Activated CD4-positive, alpha-beta memory T cell treated with anti-CD3 and anti-CD28 coated beads, Interleukin-2, amount 10 ng/mL, durations not matched to agents 7 days and 5 days (primary cell): ENCODE results near the gene PTPRE. TPM values are rescaled to one million over a fixed set of nuclear protein-coding genes. Genes with fewer than 3 reads are reported as not detected.

Experiments used
- CTCF ChIA-PET: fragments of 350-600 bp; sonication (Branson Sonifier 250); formaldehyde crosslinking; loops from one replicate; lab custom pipeline; 2021; ENCODE audit warnings: antibody characterized with exemption, inconsistent platforms; lab: Charles Lee
- POLR2A ChIA-PET: fragments of 350-600 bp; sonication (Branson Sonifier 250); formaldehyde crosslinking; loops from one replicate; lab custom pipeline; 2021; ENCODE audit warnings: antibody characterized with exemption; lab: Charles Lee
- DNase-seq: peaks from one replicate; pipeline ENCODE4 v3.0.0-alpha.2; 2020
- H3K27ac Mint-ChIP-seq: one replicate; pipeline ENCODE4 v1.8.0; 2021; ENCODE audit warnings: mild to moderate bottlenecking, mixed read lengths
- H3K27me3 Mint-ChIP-seq: one replicate; pipeline ENCODE4 v1.8.0; 2021; ENCODE audit warnings: mixed read lengths
- H3K36me3 Mint-ChIP-seq: one replicate; pipeline ENCODE4 v1.8.0; 2021; ENCODE audit warnings: low read depth, mixed read lengths
- H3K4me1 Mint-ChIP-seq: one replicate; pipeline ENCODE4 v1.8.0; 2021; ENCODE audit warnings: mixed read lengths
- H3K4me3 Mint-ChIP-seq: one replicate; pipeline ENCODE4 v1.8.0; 2021; ENCODE audit warnings: mild to moderate bottlenecking, mixed read lengths
- H3K9me3 Mint-ChIP-seq: one replicate; pipeline ENCODE4 v1.8.0; 2021; ENCODE audit warnings: mixed read lengths
- total RNA-seq, 2 experiments: library from RNA; stranded (reverse); gene quantifications; one replicate each; pipeline ENCODE4 v1.2.3, GENCODE V29; 2021

The PTPRE gene
- total RNA-seq, 2 experiments from 2014 or later = 29.2 to 30.6 TPM

DNA sequence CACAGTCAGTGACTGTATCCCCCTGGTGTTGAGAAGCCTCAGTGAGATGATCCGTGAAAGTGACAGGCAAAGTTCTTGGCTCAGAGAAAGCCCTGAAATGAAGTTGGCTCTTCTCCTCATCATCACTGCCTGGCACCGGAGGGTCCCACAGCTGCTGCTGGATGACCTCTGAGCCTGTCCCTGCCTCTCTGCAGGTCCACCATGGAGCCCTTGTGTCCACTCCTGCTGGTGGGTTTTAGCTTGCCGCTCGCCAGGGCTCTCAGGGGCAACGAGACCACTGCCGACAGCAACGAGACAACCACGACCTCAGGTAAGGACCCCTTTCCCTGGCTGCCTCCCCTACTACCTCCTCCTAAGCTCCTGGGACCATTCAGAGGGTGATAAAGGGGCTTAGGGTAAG is 133.8 kb downstream of the PTPRE start:
- ChIA-PET POLR2A (no interaction called here), CTCF (interaction anchor here (1.8 kb wide), 1 partner anchor 29 kb away, joined by 5 read pairs; no protein-coding TSS in a partner anchor)
- Mint-ChIP-seq H3K36me3 (no peaks in the 10 kb centered on the region), H3K27ac (no peak overlapping the region), H3K9me3 (no peaks in the 10 kb centered on the region), H3K4me1 (peaks cover 10% of the 10 kb centered on the region), H3K4me3 (no peak overlapping the region), H3K27me3 (no peaks in the 10 kb centered on the region)
- DNase-seq = no peak

DNA sequence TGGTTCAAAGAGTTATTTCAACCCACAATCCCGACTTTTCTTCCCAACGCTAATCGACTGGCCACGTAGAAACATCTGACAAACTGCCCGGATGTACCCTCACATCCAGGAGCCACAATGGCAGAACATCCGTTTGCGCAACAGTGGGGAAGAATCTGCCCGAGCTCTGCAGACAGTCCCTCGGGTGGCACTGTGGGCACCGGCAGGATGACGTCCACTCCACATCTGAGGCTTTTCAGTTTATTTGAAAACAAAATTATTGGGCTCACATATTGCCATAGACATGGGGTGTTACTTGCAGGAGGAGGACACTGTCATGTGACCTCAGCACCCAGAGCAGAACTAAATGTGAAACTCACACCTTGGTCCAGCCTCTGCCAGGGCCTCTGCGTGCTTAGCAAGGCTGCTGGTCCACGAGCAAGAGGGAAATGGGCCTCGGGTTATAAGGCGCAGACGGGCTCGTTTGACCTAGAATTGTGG is 135.3 kb downstream of the PTPRE start:
- POLR2A ChIA-PET = no interaction called here
- Mint-ChIP-seq H3K9me3 (no peaks in the 10 kb centered on the region), H3K36me3 (no peaks in the 10 kb centered on the region), H3K27me3 (no peaks in the 10 kb centered on the region), H3K4me1 (peaks cover 22% of the 10 kb centered on the region), H3K27ac (no peak overlapping the region), H3K4me3 (no peak overlapping the region)
- CTCF ChIA-PET = no interaction called here
- DNase-seq = no peak

DNA sequence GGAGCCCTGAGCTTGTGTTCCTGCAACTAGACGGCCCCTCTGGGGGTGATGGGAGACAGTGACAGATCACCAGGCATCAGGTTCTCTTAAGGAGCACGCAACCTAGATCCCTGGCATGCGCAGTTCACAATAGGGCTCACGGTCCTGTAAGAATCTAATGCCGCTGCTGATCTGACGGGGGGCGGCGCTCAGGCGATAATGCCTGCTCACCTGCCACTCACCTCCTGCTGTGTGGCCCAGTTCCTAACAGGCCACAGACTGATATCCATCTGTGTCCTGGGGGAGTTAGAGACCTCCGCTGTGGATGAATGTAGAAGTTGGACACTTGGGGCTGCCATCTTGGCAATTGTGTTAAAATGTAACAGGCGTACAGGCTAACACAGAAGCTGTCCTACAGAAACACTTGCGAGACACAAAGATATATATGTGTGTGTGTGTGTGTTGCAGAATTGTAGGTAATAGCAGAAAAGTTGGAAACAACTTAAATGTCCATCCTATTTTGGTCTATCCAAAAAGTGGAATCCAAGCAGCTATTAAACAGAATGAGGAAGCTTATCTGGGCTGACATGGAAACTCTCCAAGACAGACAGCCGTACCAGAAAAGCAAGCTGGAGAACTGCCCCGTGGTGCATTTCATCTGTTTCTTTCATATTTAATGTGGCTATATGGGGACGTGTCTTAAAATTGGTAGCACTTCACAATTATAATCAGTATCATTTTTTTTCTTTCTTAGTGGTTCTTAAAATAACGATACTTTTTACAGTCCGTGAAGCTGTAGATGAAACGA is 136.5 kb downstream of the PTPRE start:
- no peaks in the 10 kb centered on the region for H3K27me3 Mint-ChIP-seq
- peaks cover 32% of the 10 kb centered on the region for H3K4me1 Mint-ChIP-seq
- no peak for DNase-seq
- POLR2A ChIA-PET = no interaction called here
- no peak overlapping the region for H3K27ac Mint-ChIP-seq
- no peaks in the 10 kb centered on the region for H3K9me3 Mint-ChIP-seq
- peaks cover 6% of the 10 kb centered on the region for H3K36me3 Mint-ChIP-seq
- H3K4me3 Mint-ChIP-seq = no peak overlapping the region
- CTCF ChIA-PET = interaction anchor here (1.2 kb wide), 1 partner anchor 8 kb away, joined by 5 read pairs; no protein-coding TSS in a partner anchor

DNA sequence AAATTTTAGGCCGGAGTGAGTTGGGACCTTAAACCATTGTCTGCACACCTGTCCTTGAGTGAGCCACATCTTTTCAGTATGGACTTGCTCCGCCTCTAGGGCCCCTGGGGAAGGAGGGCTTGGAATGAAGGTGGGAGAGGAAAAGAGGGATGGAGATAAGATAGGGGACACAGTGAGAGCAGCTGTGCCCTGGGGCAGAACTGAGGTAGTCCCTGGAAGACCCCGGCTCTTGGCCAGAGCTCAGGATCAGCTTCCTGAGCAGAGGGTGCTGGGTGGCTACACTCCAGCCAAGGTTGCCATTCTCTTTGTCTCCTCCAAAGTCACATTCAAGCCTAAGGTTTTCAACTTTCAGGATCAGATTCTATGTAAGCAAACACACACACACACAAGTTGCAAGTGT is 137.3 kb downstream of the PTPRE start:
- ChIA-PET CTCF (interaction anchor here (1.0 to 1.2 kb wide), 3 partner anchors 9 to 28 kb away, joined by 3 to 5 read pairs (median 3); no protein-coding TSS in a partner anchor), POLR2A (no interaction called here)
- H3K27me3 Mint-ChIP-seq = no peaks in the 10 kb centered on the region
- no peak overlapping the region for H3K4me3 Mint-ChIP-seq
- DNase-seq = no peak
- H3K36me3 Mint-ChIP-seq = peaks cover 11% of the 10 kb centered on the region
- no peak overlapping the region for H3K27ac Mint-ChIP-seq
- H3K9me3 Mint-ChIP-seq = no peaks in the 10 kb centered on the region
- peaks cover 39% of the 10 kb centered on the region for H3K4me1 Mint-ChIP-seq

DNA sequence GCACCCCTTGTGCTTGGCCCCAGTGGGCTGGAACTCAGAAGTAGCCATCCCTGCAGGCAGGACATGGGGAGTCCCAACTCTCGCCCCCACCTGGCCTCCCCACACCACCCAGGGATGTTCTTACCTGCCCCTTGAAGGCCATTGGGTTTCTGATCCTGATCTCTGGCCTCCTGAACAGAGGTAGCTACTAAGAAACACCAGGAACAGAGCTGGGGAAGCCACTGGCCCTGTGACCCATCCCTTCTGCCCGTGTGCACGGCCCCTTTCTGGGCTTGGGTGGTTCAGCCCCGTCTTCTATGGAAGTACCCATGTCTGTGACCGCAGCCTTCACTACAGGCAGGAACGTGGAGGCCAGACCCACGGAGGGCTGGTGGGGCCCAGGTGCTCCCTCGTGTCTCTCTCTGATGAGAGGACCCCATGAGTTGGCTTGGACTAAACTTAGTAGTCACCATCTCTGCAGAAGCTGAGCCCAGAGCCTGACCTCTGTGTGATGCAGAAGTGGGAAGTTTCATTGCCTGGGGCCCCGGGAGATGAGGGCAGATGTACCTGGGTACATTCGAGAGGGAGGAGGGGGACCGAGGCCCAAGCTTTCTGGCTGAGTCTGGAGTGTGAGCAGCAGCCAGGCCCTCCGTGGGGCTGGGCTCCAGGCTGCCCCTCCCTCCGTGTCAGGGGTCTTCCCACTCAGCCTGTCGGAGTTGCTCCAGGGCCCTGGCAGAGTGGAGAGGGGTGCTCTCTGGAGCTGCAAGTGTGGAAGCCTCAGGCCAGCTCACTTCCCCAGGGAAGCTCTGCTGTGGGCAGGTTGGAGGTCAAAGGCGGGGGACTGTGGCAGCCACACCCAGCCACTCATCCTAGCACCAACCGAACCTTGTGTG is 138.3 kb downstream of the PTPRE start:
- Mint-ChIP-seq H3K27me3 (no peaks in the 10 kb centered on the region), H3K4me1 (peaks cover 48% of the 10 kb centered on the region), H3K27ac (no peak overlapping the region), H3K9me3 (no peaks in the 10 kb centered on the region), H3K4me3 (no peak overlapping the region), H3K36me3 (peaks cover 20% of the 10 kb centered on the region)
- CTCF ChIA-PET = interaction anchor here (0.6 to 1.7 kb wide), 4 partner anchors 10 to 192 kb away, joined by 3 to 9 read pairs (median 3); no protein-coding TSS in a partner anchor
- POLR2A ChIA-PET = interaction anchor here (0.7 kb wide), 1 partner anchor 18 kb away, joined by 3 read pairs; no protein-coding TSS in a partner anchor
- no peak for DNase-seq

DNA sequence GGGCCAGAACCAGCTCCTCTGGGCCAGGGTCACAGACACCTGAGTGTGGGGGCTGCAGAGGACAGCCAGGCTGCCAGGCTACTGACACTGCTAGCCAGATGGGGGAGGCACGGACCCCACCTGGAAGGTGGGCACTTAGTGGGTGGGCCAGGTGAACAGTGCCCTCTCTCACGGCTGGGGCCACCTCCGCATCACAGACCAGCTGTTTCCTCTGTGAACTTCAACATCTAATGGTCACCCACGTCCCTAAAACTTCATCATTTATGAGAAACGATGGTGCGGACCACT is 138.9 kb downstream of the PTPRE start:
- peaks cover 26% of the 10 kb centered on the region for H3K36me3 Mint-ChIP-seq
- ChIA-PET CTCF (interaction anchor here (0.6 to 1.7 kb wide), 2 partner anchors 11 to 192 kb away, joined by 3 to 9 read pairs; no protein-coding TSS in a partner anchor), POLR2A (interaction anchor here (0.7 kb wide), 1 partner anchor 18 kb away, joined by 3 read pairs; no protein-coding TSS in a partner anchor)
- no peak overlapping the region for H3K4me3 Mint-ChIP-seq
- no peaks in the 10 kb centered on the region for H3K9me3 Mint-ChIP-seq
- no peaks in the 10 kb centered on the region for H3K27me3 Mint-ChIP-seq
- H3K27ac Mint-ChIP-seq = no peak overlapping the region
- DNase-seq = no peak
- H3K4me1 Mint-ChIP-seq = peaks cover 54% of the 10 kb centered on the region

DNA sequence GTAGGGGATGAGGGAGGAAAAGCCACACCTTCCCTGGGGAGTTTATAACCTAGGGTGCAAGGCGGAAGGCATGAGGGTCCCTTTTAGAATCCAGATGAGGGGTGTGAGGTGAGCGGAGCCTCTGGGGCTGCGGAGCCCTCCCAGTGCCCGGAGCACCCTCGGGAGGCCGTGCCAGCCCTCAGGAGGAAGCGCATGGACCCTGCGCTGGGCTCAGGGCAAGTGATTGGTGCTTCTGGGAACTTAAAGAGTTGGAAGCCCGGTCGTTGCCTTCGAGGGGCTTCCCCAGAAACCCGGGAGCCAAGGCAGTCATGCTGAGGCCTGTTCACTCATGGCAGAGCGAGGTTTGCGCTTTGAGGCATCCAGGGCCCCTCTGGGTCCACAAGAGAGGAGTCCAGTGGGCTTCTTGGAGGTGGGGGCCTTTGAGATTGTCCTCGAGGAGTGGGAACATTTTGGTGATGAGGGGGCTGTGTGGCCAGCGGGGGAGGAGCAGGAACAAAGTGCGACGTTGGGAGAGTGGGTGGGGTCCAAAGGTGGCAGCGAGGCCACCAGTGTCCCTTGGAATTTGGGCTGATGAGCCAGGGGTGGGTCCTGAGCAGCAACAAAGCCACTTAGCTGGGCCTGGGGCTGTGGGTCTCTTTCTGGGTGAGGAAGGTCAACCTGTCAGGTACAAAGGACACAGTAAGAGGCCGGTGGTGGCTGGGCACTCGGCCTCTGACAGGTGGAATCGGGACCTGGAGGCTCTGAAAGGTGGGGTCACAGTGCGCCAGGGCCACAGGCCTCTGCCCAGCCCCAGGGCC is 139.5 kb downstream of the PTPRE start:
- H3K9me3 Mint-ChIP-seq = no peaks in the 10 kb centered on the region
- peaks cover 30% of the 10 kb centered on the region for H3K36me3 Mint-ChIP-seq
- H3K27me3 Mint-ChIP-seq = no peaks in the 10 kb centered on the region
- H3K4me3 Mint-ChIP-seq = peak overlapping the region; percentile 35
- ChIA-PET POLR2A (interaction anchor here (1.2 to 4.1 kb wide), 4 partner anchors 12 to 135 kb away, joined by 3 to 167 read pairs (median 24); no protein-coding TSS in a partner anchor), CTCF (interaction anchor here (0.6 to 3.3 kb wide), 5 partner anchors 11 to 193 kb away, joined by 3 to 54 read pairs (median 14); no protein-coding TSS in a partner anchor)
- H3K4me1 Mint-ChIP-seq = peaks cover 60% of the 10 kb centered on the region
- DNase-seq = no peak
- peak overlapping the region; percentile 16 for H3K27ac Mint-ChIP-seq

DNA sequence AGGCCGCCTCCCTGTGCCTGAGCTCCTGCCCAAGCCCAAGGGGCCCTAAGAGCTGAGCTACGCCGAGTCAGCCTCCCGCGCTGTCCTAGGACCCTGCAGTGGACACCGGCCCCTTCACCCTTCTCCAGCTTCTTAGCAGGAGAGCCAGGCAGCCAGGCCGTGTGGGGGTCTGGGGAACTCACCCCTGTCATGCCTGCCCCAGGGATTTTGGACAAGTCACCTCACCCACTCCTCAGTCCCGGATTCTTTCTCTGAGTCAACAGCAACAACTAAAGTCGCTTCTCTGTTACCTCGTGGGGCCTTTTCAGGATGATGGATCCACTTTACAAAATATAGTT is 140.0 kb downstream of the PTPRE start:
- Mint-ChIP-seq H3K27ac (peak overlapping the region; percentile 100), H3K4me1 (peaks cover 62% of the 10 kb centered on the region), H3K9me3 (no peaks in the 10 kb centered on the region), H3K27me3 (no peaks in the 10 kb centered on the region), H3K4me3 (peak overlapping the region; percentile 93), H3K36me3 (peaks cover 34% of the 10 kb centered on the region)
- no peak for DNase-seq
- POLR2A ChIA-PET = interaction anchor here (0.7 to 4.1 kb wide), 11 partner anchors 11 to 173 kb away, joined by 3 to 167 read pairs (median 11); partner anchors contain the start of gene MKI67
- CTCF ChIA-PET = interaction anchor here (1.0 to 3.3 kb wide), 9 partner anchors 10 to 37 kb away, joined by 3 to 54 read pairs (median 8); no protein-coding TSS in a partner anchor

DNA sequence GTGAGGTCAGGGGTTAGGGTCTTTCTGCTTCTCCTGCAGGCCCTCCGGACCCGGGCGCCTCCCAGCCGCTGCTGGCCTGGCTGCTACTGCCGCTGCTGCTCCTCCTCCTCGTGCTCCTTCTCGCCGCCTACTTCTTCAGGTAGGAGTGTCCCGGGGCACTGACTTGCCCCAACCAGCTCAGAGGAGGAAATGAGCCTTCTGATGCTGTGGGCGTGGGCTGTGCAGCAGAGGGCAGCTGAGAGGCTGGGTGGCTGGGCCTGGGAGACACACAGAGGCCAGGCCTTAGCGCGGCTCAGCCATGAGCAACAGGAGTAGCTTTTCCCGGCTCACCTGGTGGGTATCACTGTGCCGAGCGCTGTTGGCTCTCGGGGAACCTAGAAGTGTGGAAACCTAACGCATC is 140.4 kb downstream of the PTPRE start:
- Mint-ChIP-seq H3K9me3 (no peaks in the 10 kb centered on the region), H3K4me1 (peaks cover 63% of the 10 kb centered on the region), H3K4me3 (peak overlapping the region; percentile 93), H3K36me3 (peaks cover 38% of the 10 kb centered on the region), H3K27ac (peak overlapping the region; percentile 100), H3K27me3 (no peaks in the 10 kb centered on the region)
- peak; percentile 89 for DNase-seq
- CTCF ChIA-PET = interaction anchor here (1.0 to 3.3 kb wide), 10 partner anchors 9 to 130 kb away, joined by 3 to 54 read pairs (median 8); no protein-coding TSS in a partner anchor
- POLR2A ChIA-PET = interaction anchor here (0.7 to 4.1 kb wide), 14 partner anchors 11 to 173 kb away, joined by 3 to 167 read pairs (median 8); partner anchors contain the start of genes MKI67 and PTPRE

DNA sequence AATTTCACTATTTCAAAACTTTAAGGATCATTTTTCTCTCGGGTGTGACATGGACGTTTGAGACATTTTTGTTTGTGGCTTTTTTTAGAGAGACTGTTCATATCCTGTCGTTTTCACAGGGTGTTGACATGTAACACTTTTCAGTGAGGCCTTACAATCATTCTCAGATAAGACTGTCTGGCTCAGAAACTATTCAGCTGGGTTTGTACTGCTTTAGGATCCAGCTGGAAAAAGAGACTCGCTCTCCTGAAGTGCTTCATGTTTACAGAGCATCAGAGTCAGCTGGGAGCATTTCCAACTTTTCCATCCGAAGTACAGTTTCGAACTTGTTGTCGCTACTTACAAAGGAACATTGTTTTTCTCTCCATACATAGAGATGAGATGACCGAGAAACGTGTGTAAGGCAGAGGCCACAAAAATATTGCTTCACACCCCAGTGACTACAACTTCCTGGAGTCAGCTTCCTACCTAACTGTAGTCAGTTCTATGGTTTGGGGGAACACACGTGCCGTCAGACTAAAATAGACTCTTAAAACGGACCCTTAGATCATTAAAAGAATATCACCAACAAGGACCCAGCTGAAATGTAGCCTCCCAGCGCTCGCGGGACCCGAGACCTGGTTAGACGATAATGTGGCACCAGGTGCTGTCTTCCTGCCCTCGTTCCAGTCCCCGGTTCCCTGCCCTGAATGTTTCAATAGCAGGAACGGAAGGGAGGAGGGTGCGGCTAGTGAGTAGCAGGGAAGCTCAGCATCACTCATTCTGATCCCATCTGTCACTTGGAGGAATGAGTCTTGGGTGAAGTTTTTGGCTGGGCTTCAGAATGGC is 141.3 kb downstream of the PTPRE start:
- H3K27ac Mint-ChIP-seq = peak overlapping the region; percentile 100
- H3K9me3 Mint-ChIP-seq = no peaks in the 10 kb centered on the region
- peak overlapping the region; percentile 93 for H3K4me3 Mint-ChIP-seq
- peaks cover 44% of the 10 kb centered on the region for H3K36me3 Mint-ChIP-seq
- CTCF ChIA-PET = interaction anchor here (1.0 to 3.3 kb wide), 15 partner anchors 8 to 129 kb away, joined by 3 to 54 read pairs (median 4); no protein-coding TSS in a partner anchor
- H3K27me3 Mint-ChIP-seq = no peaks in the 10 kb centered on the region
- POLR2A ChIA-PET = interaction anchor here (1.0 to 4.1 kb wide), 15 partner anchors 10 to 168 kb away, joined by 3 to 167 read pairs (median 5); partner anchors contain the start of genes MKI67 and PTPRE
- DNase-seq = peak; percentile 49
- peaks cover 66% of the 10 kb centered on the region for H3K4me1 Mint-ChIP-seq

DNA sequence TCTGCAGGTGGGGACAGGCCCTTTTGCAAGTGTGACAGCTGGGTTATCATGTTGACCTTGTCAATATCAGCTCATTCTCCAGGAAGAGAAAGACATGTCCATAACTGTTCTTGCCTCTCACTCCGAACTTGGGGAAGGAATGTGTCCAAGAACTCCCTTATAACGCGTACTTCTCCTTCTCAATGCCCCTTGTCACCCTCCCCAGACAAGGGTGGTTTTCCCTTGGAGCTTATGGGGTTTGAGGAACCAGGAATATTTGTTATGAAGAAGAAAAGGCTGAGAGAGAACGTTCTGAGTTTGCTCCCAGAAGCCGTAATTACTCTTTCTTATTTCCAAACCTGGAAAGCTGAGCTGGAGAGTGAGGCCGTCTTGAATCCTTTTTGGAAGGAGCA is 141.9 kb downstream of the PTPRE start:
- Mint-ChIP-seq H3K4me1 (peaks cover 66% of the 10 kb centered on the region), H3K27ac (peak overlapping the region; percentile 100), H3K36me3 (peaks cover 46% of the 10 kb centered on the region), H3K4me3 (peak overlapping the region; percentile 93), H3K9me3 (no peaks in the 10 kb centered on the region), H3K27me3 (no peaks in the 10 kb centered on the region)
- ChIA-PET CTCF (interaction anchor here (1.0 to 3.3 kb wide), 10 partner anchors 8 to 102 kb away, joined by 3 to 54 read pairs (median 6); no protein-coding TSS in a partner anchor), POLR2A (interaction anchor here (1.0 to 4.1 kb wide), 13 partner anchors 9 to 169 kb away, joined by 3 to 167 read pairs (median 11); partner anchors contain the start of genes MKI67 and PTPRE)
- DNase-seq = no peak
